ENCODE data around the gene GPM6B.
"Not testable (repeated sequence)": the region's sequence is repeated elsewhere in the genome, so short reads cannot be mapped to it uniquely, and the experiment has no call there.

The GPM6B gene

GRCh38 chrX:13761606-13762414 lies 55.1 kb downstream of the GPM6B start:
- no peak for DNase-seq

- DNase-seq, result no peak
Measured at GRCh38 chrX:13760426-13760825, 56.5 kb downstream of the GPM6B start.

GRCh38 chrX:13759152-13759718 lies 57.7 kb downstream of the GPM6B start:
- no peak for DNase-seq

GRCh38 chrX:13756381-13756780 lies 60.5 kb downstream of the GPM6B start:
- no peak for DNase-seq

GRCh38 chrX:13755254-13755653 lies 61.6 kb downstream of the GPM6B start:
- DNase-seq, result no peak

- DNase-seq, result no peak
Measured at GRCh38 chrX:13754765-13755164, 62.1 kb downstream of the GPM6B start.

- DNase-seq, result peak in 1 of 2 experiments; percentile 12
Measured at GRCh38 chrX:13752646-13753045, 64.2 kb downstream of the GPM6B start.

- DNase-seq, result no peak
Measured at GRCh38 chrX:13752141-13752540, 64.8 kb downstream of the GPM6B start.

- DNase-seq, result no peak
Measured at GRCh38 chrX:13750812-13751211, 66.1 kb downstream of the GPM6B start.

GRCh38 chrX:13750204-13750603 lies 66.7 kb downstream of the GPM6B start:
- peak; percentile 63 to 66 for DNase-seq

- DNase-seq, result no peak
Measured at GRCh38 chrX:13748486-13748885, 68.4 kb downstream of the GPM6B start.

- DNase-seq, result peak; percentile 23 to 32
Measured at GRCh38 chrX:13747836-13748235, 69.1 kb downstream of the GPM6B start.

- no peak for DNase-seq
Measured at GRCh38 chrX:13742397-13743176, 74.3 kb downstream of the GPM6B start.

GRCh38 chrX:13741695-13742094 lies 75.2 kb downstream of the GPM6B start:
- no peak for DNase-seq

GRCh38 chrX:13734278-13735172 lies 82.4 kb downstream of the GPM6B start, which contains the start of the genes OFD1 and TRAPPC2:
Gene OFD1 (plus strand): TSS chrX:13734748. CDS start chrX:13735072, 324 bp downstream.
Gene TRAPPC2 (minus strand): TSS chrX:13734620. CDS start chrX:13719963, 14,657 bp downstream.
- peak; percentile 96 to 98 for DNase-seq

GRCh38 chrX:13733506-13733905 lies 83.4 kb downstream of the GPM6B start:
- DNase-seq, result no peak

GRCh38 chrX:13732246-13733067 lies 84.4 kb downstream of the GPM6B start:
- DNase-seq, result no peak

- not testable (repeated sequence) for DNase-seq
Measured at GRCh38 chrX:13730523-13730922, 86.4 kb downstream of the GPM6B start.

- DNase-seq, result not testable (repeated sequence)
Measured at GRCh38 chrX:13726583-13726982, 90.3 kb downstream of the GPM6B start.

- DNase-seq, result not testable (repeated sequence)
Measured at GRCh38 chrX:13724878-13725277, 92.0 kb downstream of the GPM6B start.

GRCh38 chrX:13721819-13722519 lies 94.9 kb downstream of the GPM6B start:
- DNase-seq, result no peak

Data from NCI-H2081 (cell line).